Measurements from ENCODE around the gene ITGAL. TPM values are rescaled to one million over a fixed set of nuclear protein-coding genes. Genes with fewer than 3 reads are reported as not detected.
A peak's percentile ranks its signal among the peaks of the same experiment; 100 is the strongest.

Gene ITGAL
- total and polyA plus RNA-seq, 2 of the 13 experiments (the other 11 are each of a cell fraction or from before 2014, with no cell fraction given) = 0.86 to 1.2 TPM

DNA sequence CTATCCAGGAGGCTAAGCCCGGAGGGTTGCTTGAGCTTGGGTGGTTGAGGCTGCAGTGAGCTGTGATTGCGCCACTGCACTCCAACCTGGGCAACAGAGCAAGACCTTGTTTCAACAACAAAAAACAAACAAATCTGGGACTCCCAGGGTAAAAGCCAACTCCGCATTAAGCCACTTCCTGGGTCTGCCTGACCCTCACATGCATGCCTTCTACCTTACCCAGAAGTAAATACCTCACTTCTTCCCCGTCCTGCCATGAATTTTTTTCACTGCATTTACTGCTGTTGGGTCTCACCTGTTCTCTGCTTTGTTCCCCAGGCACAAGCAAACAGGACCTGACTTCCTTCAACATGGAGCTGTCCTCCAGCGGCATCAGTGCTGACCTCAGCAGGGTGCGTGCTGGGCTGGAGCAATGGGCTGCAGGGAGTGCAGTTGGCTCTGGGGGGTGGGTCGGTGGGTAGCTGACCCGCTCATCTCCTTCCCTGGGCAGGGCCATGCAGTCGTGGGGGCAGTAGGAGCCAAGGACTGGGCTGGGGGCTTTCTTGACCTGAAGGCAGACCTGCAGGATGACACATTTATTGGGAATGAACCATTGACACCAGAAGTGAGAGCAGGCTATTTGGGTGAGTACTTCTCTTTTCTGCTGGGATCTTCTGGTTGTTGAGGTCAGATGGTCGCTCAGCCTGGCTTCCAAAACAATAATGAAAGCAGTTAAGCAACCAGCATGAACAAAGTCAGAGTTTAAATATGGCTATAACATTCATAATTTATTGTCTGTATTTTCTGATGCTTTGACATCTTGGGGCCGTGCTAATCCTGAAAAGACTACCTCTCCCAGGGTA lies 16.4 kb downstream of the ITGAL start (continued):
- TF ChIP-seq, protein P1, sequence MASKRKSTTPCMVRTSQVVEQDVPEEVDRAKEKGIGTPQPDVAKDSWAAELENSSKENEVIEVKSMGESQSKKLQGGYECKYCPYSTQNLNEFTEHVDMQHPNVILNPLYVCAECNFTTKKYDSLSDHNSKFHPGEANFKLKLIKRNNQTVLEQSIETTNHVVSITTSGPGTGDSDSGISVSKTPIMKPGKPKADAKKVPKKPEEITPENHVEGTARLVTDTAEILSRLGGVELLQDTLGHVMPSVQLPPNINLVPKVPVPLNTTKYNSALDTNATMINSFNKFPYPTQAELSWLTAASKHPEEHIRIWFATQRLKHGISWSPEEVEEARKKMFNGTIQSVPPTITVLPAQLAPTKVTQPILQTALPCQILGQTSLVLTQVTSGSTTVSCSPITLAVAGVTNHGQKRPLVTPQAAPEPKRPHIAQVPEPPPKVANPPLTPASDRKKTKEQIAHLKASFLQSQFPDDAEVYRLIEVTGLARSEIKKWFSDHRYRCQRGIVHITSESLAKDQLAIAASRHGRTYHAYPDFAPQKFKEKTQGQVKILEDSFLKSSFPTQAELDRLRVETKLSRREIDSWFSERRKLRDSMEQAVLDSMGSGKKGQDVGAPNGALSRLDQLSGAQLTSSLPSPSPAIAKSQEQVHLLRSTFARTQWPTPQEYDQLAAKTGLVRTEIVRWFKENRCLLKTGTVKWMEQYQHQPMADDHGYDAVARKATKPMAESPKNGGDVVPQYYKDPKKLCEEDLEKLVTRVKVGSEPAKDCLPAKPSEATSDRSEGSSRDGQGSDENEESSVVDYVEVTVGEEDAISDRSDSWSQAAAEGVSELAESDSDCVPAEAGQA (IDR thresholded peaks at IDR 0.05; ENCODE audit: low read depth) = no peak
- TF ChIP-seq, protein P1 (CRISPR knock-in tag; IDR thresholded peaks at IDR 0.05; ENCODE audit: borderline replicate concordance) = no peak
- no peak for TF ChIP-seq TAF1 (CRISPR knock-in tag; IDR thresholded peaks at IDR 0.05)
- peak; percentile 96 for TF ChIP-seq RCOR2 (CRISPR knock-in tag; IDR thresholded peaks at IDR 0.05)
- TF ChIP-seq GATA4 (IDR thresholded peaks at IDR 0.05; ENCODE audit: borderline replicate concordance, low read depth) = no peak
- TF ChIP-seq MED13 (CRISPR knock-in tag; IDR thresholded peaks at IDR 0.05) = no peak
- TF ChIP-seq, protein P2, sequence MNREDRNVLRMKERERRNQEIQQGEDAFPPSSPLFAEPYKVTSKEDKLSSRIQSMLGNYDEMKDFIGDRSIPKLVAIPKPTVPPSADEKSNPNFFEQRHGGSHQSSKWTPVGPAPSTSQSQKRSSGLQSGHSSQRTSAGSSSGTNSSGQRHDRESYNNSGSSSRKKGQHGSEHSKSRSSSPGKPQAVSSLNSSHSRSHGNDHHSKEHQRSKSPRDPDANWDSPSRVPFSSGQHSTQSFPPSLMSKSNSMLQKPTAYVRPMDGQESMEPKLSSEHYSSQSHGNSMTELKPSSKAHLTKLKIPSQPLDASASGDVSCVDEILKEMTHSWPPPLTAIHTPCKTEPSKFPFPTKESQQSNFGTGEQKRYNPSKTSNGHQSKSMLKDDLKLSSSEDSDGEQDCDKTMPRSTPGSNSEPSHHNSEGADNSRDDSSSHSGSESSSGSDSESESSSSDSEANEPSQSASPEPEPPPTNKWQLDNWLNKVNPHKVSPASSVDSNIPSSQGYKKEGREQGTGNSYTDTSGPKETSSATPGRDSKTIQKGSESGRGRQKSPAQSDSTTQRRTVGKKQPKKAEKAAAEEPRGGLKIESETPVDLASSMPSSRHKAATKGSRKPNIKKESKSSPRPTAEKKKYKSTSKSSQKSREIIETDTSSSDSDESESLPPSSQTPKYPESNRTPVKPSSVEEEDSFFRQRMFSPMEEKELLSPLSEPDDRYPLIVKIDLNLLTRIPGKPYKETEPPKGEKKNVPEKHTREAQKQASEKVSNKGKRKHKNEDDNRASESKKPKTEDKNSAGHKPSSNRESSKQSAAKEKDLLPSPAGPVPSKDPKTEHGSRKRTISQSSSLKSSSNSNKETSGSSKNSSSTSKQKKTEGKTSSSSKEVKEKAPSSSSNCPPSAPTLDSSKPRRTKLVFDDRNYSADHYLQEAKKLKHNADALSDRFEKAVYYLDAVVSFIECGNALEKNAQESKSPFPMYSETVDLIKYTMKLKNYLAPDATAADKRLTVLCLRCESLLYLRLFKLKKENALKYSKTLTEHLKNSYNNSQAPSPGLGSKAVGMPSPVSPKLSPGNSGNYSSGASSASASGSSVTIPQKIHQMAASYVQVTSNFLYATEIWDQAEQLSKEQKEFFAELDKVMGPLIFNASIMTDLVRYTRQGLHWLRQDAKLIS (CRISPR knock-in tag; IDR thresholded peaks at IDR 0.05) = no peak
- peak; percentile 79; the same call in 1 of the 2 replicates for TF ChIP-seq ZNF772 (CRISPR knock-in tag; IDR thresholded peaks at IDR 0.05)
- TF ChIP-seq ZNF7 (CRISPR knock-in tag; IDR thresholded peaks at IDR 0.05) = no peak
- TF ChIP-seq ZNF569 (CRISPR knock-in tag; IDR thresholded peaks at IDR 0.05; ENCODE audit: borderline replicate concordance) = no peak
- TF ChIP-seq, protein P3, sequence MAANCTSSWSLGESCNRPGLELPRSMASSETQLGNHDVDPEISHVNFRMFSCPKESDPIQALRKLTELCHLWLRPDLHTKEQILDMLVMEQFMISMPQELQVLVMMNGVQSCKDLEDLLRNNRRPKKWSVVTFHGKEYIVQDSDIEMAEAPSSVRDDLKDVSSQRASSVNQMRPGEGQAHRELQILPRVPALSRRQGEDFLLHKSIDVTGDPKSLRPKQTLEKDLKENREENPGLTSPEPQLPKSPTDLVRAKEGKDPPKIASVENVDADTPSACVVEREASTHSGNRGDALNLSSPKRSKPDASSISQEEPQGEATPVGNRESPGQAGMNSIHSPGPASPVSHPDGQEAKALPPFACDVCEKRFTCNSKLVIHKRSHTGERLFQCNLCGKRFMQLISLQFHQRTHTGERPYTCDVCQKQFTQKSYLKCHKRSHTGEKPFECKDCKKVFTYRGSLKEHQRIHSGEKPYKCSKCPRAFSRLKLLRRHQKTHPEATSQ (CRISPR knock-in tag; IDR thresholded peaks at IDR 0.05; ENCODE audit: borderline replicate concordance) = no peak
- TF ChIP-seq, protein P4, sequence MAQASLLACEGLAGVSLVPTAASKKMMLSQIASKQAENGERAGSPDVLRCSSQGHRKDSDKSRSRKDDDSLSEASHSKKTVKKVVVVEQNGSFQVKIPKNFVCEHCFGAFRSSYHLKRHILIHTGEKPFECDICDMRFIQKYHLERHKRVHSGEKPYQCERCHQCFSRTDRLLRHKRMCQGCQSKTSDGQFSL (CRISPR knock-in tag; IDR thresholded peaks at IDR 0.05) = no peak
- no peak for TF ChIP-seq CC2D1A (CRISPR knock-in tag; IDR thresholded peaks at IDR 0.05)
